Measurements from ENCODE around the gene HOXC9.

DNA sequence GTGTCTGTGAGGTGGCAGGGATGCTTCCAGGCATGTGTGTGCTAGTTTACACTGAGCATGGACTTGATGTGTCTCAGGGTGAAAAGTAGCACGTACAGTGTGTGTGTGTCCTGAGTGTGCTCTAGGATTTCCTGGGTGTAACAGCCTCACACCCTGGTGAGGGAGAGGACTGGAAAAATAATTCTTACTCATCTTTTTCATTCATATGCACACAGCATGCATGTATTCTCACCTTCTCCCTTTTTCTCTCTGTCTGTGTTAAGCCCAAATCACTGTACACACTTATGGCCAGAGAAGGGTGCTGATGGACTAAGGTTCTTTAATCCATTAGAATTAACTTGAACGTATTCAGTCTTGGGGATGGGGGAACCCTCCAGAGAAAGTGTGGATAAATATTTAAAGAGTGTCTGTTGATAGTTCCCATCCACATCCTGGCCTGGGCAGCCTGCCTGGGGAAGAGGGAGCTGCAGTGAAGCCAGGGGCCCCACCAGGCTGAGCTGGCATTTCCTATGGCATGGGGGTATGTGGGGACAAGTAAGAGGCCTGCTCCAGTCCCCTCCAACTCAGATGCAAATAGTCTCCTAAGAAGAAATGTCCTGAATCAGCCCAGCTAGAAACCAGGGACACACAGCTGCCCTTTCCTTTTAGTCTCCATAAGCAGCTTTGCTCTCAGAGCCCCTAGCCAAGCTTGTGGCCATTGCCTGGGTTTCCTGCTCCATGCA is 7.7 kb downstream of the HOXC9 start:
- TF ChIP-seq, protein P1, sequence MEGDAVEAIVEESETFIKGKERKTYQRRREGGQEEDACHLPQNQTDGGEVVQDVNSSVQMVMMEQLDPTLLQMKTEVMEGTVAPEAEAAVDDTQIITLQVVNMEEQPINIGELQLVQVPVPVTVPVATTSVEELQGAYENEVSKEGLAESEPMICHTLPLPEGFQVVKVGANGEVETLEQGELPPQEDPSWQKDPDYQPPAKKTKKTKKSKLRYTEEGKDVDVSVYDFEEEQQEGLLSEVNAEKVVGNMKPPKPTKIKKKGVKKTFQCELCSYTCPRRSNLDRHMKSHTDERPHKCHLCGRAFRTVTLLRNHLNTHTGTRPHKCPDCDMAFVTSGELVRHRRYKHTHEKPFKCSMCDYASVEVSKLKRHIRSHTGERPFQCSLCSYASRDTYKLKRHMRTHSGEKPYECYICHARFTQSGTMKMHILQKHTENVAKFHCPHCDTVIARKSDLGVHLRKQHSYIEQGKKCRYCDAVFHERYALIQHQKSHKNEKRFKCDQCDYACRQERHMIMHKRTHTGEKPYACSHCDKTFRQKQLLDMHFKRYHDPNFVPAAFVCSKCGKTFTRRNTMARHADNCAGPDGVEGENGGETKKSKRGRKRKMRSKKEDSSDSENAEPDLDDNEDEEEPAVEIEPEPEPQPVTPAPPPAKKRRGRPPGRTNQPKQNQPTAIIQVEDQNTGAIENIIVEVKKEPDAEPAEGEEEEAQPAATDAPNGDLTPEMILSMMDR (IDR thresholded peaks at IDR 0.05): no peak
- TF ChIP-seq POLR2A (IDR thresholded peaks at IDR 0.05): no peak
